ENCODE data around the gene EML4.

EML4 gene

GRCh38 chr2:42194428-42194827 is 25.3 kb downstream of the EML4 start:
- Mint-ChIP-seq H3K36me3 (peaks cover 25% of the 10 kb centered on the region), H3K27ac (peak overlapping the region; percentile 46), H3K4me1 (peaks cover 74% of the 10 kb centered on the region), H3K27me3 (no peaks in the 10 kb centered on the region), H3K9me3 (peaks cover 3% of the 10 kb centered on the region), H3K4me3 (no peak overlapping the region)
- ATAC-seq, result no peak

GRCh38 chr2:42195559-42195958 is 26.4 kb downstream of the EML4 start:
- no peak overlapping the region for H3K27ac Mint-ChIP-seq
- no peaks in the 10 kb centered on the region for H3K27me3 Mint-ChIP-seq
- peaks cover 4% of the 10 kb centered on the region for H3K9me3 Mint-ChIP-seq
- H3K4me3 Mint-ChIP-seq, result no peak overlapping the region
- peaks cover 27% of the 10 kb centered on the region for H3K36me3 Mint-ChIP-seq
- peaks cover 75% of the 10 kb centered on the region for H3K4me1 Mint-ChIP-seq
- ATAC-seq, result no peak

- H3K4me1 Mint-ChIP-seq, result peaks cover 76% of the 10 kb centered on the region
- no peak overlapping the region for H3K4me3 Mint-ChIP-seq
- H3K36me3 Mint-ChIP-seq, result peaks cover 27% of the 10 kb centered on the region
- no peak for ATAC-seq
- peaks cover 4% of the 10 kb centered on the region for H3K9me3 Mint-ChIP-seq
- H3K27ac Mint-ChIP-seq, result no peak overlapping the region
- no peaks in the 10 kb centered on the region for H3K27me3 Mint-ChIP-seq
These were observed 26.9 kb downstream of the EML4 start for GRCh38 chr2:42196070-42196402.

GRCh38 chr2:42196403-42197267 is 27.5 kb downstream of the EML4 start:
- ATAC-seq, result peak; percentile 70
- H3K27ac Mint-ChIP-seq, result peak overlapping the region; percentile 52
- peaks cover 21% of the 10 kb centered on the region for H3K36me3 Mint-ChIP-seq
- H3K9me3 Mint-ChIP-seq, result peaks cover 4% of the 10 kb centered on the region
- H3K4me1 Mint-ChIP-seq, result peaks cover 71% of the 10 kb centered on the region
- H3K4me3 Mint-ChIP-seq, result no peak overlapping the region
- no peaks in the 10 kb centered on the region for H3K27me3 Mint-ChIP-seq

GRCh38 chr2:42197792-42198191 is 28.6 kb downstream of the EML4 start:
- Mint-ChIP-seq H3K27ac (peak overlapping the region; percentile 43), H3K27me3 (no peaks in the 10 kb centered on the region), H3K9me3 (peaks cover 4% of the 10 kb centered on the region), H3K4me1 (peaks cover 67% of the 10 kb centered on the region), H3K36me3 (peaks cover 19% of the 10 kb centered on the region), H3K4me3 (no peak overlapping the region)
- no peak for ATAC-seq

GRCh38 chr2:42198466-42198865 is 29.3 kb downstream of the EML4 start:
- H3K27me3 Mint-ChIP-seq, result no peaks in the 10 kb centered on the region
- H3K4me3 Mint-ChIP-seq, result no peak overlapping the region
- H3K9me3 Mint-ChIP-seq, result peaks cover 4% of the 10 kb centered on the region
- peak overlapping the region; percentile 43 for H3K27ac Mint-ChIP-seq
- no peak for ATAC-seq
- peaks cover 60% of the 10 kb centered on the region for H3K4me1 Mint-ChIP-seq
- H3K36me3 Mint-ChIP-seq, result peaks cover 19% of the 10 kb centered on the region

- Mint-ChIP-seq H3K27me3 (no peaks in the 10 kb centered on the region), H3K4me3 (no peak overlapping the region), H3K36me3 (peaks cover 19% of the 10 kb centered on the region), H3K4me1 (peaks cover 60% of the 10 kb centered on the region), H3K9me3 (peaks cover 4% of the 10 kb centered on the region), H3K27ac (peak overlapping the region; percentile 43)
- no peak for ATAC-seq
These were observed 29.8 kb downstream of the EML4 start for GRCh38 chr2:42199002-42199401.

- Mint-ChIP-seq H3K27ac (peak overlapping the region; percentile 43), H3K4me1 (peaks cover 55% of the 10 kb centered on the region), H3K9me3 (peaks cover 4% of the 10 kb centered on the region), H3K27me3 (no peaks in the 10 kb centered on the region), H3K36me3 (peaks cover 19% of the 10 kb centered on the region), H3K4me3 (no peak overlapping the region)
- no peak for ATAC-seq
These were observed 30.5 kb downstream of the EML4 start for GRCh38 chr2:42199626-42200025.

GRCh38 chr2:42200926-42201855 is 32.0 kb downstream of the EML4 start:
- peak overlapping the region; percentile 16 for H3K27ac Mint-ChIP-seq
- peaks cover 65% of the 10 kb centered on the region for H3K4me1 Mint-ChIP-seq
- peaks cover 4% of the 10 kb centered on the region for H3K9me3 Mint-ChIP-seq
- no peak for ATAC-seq
- H3K4me3 Mint-ChIP-seq, result no peak overlapping the region
- peaks cover 19% of the 10 kb centered on the region for H3K36me3 Mint-ChIP-seq
- no peaks in the 10 kb centered on the region for H3K27me3 Mint-ChIP-seq

GRCh38 chr2:42202634-42203008 is 33.5 kb downstream of the EML4 start:
- H3K4me1 Mint-ChIP-seq, result peaks cover 54% of the 10 kb centered on the region
- H3K27me3 Mint-ChIP-seq, result no peaks in the 10 kb centered on the region
- peaks cover 19% of the 10 kb centered on the region for H3K36me3 Mint-ChIP-seq
- no peak for ATAC-seq
- no peak overlapping the region for H3K4me3 Mint-ChIP-seq
- H3K27ac Mint-ChIP-seq, result no peak overlapping the region
- peaks cover 4% of the 10 kb centered on the region for H3K9me3 Mint-ChIP-seq

- Mint-ChIP-seq H3K36me3 (peaks cover 9% of the 10 kb centered on the region), H3K9me3 (peaks cover 4% of the 10 kb centered on the region), H3K4me3 (no peak overlapping the region), H3K27ac (no peak overlapping the region), H3K4me1 (peaks cover 48% of the 10 kb centered on the region), H3K27me3 (no peaks in the 10 kb centered on the region)
- ATAC-seq, result no peak
These were observed 34.6 kb downstream of the EML4 start for GRCh38 chr2:42203792-42204191.

GRCh38 chr2:42205337-42205736 is 36.2 kb downstream of the EML4 start:
- Mint-ChIP-seq H3K27me3 (no peaks in the 10 kb centered on the region), H3K36me3 (peaks cover 6% of the 10 kb centered on the region), H3K27ac (no peak overlapping the region), H3K4me3 (no peak overlapping the region), H3K9me3 (no peaks in the 10 kb centered on the region), H3K4me1 (peaks cover 46% of the 10 kb centered on the region)
- no peak for ATAC-seq

- no peaks in the 10 kb centered on the region for H3K9me3 Mint-ChIP-seq
- no peak overlapping the region for H3K27ac Mint-ChIP-seq
- peaks cover 52% of the 10 kb centered on the region for H3K4me1 Mint-ChIP-seq
- ATAC-seq, result no peak
- H3K27me3 Mint-ChIP-seq, result no peaks in the 10 kb centered on the region
- peaks cover 14% of the 10 kb centered on the region for H3K36me3 Mint-ChIP-seq
- no peak overlapping the region for H3K4me3 Mint-ChIP-seq
These were observed 38.7 kb downstream of the EML4 start for GRCh38 chr2:42207826-42208225.

- ATAC-seq, result no peak
- peaks cover 56% of the 10 kb centered on the region for H3K4me1 Mint-ChIP-seq
- H3K27ac Mint-ChIP-seq, result peak overlapping the region; percentile 64
- H3K9me3 Mint-ChIP-seq, result no peaks in the 10 kb centered on the region
- H3K4me3 Mint-ChIP-seq, result no peak overlapping the region
- H3K27me3 Mint-ChIP-seq, result no peaks in the 10 kb centered on the region
- H3K36me3 Mint-ChIP-seq, result peaks cover 20% of the 10 kb centered on the region
These were observed 41.0 kb downstream of the EML4 start for GRCh38 chr2:42210203-42210602.

GRCh38 chr2:42211291-42211690 is 42.1 kb downstream of the EML4 start:
- Mint-ChIP-seq H3K36me3 (peaks cover 20% of the 10 kb centered on the region), H3K27me3 (no peaks in the 10 kb centered on the region), H3K27ac (no peak overlapping the region), H3K4me3 (no peak overlapping the region), H3K9me3 (no peaks in the 10 kb centered on the region), H3K4me1 (peaks cover 47% of the 10 kb centered on the region)
- no peak for ATAC-seq

Measured in stimulated activated memory B cell treated with anti-CD40 and anti-IgM and Interleukin-4, amounts not matched to agents 10 μg/mL and 1 μg/mL and 100 μg/mL, for 72 hours (primary cell).